HG03108 (cell line): ENCODE results near the gene GPR21.

Experiments
- ATAC-seq: cut with Tn5 transposase; IDR thresholded peaks from one replicate; pipeline ENCODE4 v1.9.1; 2021; ENCODE audit warnings: moderate library complexity; ENCODE audit not compliant: unreplicated experiment

The GPR21 gene, protein sequence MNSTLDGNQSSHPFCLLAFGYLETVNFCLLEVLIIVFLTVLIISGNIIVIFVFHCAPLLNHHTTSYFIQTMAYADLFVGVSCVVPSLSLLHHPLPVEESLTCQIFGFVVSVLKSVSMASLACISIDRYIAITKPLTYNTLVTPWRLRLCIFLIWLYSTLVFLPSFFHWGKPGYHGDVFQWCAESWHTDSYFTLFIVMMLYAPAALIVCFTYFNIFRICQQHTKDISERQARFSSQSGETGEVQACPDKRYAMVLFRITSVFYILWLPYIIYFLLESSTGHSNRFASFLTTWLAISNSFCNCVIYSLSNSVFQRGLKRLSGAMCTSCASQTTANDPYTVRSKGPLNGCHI

DNA sequence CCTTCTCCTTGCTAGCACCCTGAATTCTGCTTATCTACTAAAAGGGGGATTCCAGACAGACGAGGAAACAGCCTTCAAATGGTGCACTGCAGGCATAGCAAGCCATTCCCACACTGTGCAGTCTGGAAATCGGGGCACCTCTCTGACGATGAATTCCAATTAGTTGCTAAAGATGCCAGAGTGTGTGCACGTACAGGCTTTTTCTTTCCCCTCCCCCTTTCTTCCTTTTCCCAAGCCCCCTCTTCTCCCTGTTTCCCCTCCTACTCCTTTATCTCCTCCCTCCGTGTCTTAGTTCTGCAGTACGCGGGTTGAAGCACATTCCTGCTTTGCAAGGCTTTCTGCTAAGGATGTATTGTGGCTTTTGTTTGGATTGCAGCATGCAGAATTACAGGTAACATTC lies at the start of gene GPR21:
GPR21 (plus strand) TSS at position 316 of the 400 bp plus-strand sequence. CDS start 900 bp downstream, outside the sequence.
- ATAC-seq, result no peak

DNA sequence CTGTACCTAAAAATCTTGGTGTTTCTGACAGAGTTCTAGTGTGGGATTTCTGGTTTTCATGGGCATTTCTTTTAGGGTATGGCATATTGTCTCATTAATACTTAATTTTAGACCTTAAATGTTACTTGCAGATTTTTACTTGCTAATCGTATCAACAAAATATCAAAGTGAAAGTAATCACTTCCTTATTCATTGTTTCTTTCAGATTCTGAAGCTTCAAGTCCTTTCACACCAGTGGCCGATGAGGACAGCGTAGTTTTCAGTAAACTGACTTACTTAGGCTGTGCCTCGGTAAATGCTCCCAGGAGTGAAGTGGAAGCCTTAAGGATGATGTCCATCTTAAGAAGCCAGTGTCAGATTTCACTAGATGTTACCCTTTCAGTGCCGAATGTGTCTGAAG lies 47.5 kb upstream of the GPR21 start:
- no peak for ATAC-seq

DNA sequence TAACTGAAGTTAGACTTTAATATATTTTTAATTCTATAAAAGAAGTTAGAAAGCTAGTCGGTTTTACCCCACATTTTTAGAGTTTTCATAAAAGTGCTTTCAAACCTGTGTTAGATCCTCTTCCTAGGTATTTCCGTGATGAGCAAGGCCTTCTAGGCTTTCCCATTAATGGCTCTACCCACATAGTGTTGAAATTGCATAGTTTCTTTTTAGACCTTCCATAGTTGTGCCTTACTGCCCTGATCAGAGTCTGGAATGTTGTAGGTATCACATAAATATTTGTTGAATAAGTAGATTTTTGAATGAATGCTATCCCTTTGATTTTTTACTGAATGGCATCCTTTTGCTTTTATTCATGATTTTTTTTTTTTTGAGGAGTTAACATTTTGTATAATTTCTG lies 45.3 kb upstream of the GPR21 start:
- ATAC-seq, result no peak

DNA sequence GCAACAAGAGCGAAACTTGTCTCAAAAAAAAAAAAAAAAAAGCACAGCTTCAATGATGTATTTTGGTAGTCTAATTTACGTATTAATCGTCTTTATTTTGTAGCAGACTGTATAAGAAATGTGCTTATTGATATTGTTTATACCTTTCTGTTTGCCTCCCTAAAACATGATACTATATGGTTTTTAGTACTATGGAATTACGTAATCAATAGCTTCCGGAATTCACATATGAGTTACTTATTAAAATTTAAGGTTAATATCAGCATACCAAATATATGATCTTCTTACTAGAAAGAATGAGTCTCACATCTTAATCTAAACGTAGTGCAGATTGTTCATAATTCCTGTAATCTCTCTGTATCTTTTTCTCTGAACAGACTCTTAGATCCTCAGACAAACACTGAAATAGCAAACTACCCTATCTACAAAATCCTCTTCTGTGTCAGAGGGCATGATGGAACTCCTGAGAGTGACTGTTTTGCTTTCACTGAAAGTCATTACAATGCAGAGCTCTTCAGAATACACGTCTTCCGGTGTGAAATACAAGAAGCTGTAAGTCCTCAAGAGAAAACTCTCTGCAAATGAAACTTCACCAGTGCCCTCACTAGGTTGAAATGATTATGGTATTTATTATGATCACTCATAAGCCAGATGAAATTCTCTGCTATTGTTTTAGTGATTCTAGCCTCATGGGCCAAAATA lies 44.4 kb upstream of the GPR21 start:
- peak; percentile 79 for ATAC-seq

DNA sequence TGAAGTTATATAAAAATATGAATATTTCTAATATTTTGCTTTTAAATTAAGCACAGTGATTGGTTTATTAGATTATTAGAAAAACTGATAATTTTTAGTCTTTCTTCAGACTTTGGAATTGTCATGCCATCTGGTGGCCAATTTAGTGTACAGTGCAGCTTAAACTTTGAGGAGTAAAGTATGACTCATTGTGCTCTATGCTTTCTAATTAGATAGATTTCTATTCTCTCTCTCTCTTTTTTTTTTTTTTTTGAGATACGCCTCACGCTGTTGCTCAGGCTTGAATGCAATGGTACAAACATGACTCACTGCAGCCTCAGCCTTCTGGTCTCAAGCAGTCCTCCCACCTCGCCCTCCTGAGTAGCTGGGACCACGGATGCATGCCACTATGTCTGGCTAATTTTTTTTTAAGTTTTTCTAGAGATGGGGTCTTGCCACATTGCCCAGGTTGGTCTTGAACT lies 42.1 kb upstream of the GPR21 start:
- ATAC-seq, result no peak

DNA sequence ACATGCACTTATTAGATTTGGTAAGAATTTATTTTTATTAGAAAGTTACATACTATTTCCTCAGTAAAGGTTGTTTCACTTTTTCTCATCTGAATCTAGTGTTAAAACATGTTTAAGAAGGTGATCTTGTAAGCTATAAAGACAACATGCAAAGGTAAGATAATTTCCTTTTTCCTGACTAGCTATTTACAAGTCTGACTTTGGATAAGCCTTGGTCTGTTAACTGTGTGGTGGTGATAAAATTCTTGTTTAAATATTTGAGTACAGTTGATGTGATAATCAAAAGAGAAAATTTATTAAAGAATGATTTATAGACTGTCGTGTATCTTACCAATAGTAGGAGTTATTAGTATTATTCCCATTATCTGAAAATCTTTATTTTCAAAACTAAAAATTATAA lies 36.9 kb upstream of the GPR21 start:
- no peak for ATAC-seq

DNA sequence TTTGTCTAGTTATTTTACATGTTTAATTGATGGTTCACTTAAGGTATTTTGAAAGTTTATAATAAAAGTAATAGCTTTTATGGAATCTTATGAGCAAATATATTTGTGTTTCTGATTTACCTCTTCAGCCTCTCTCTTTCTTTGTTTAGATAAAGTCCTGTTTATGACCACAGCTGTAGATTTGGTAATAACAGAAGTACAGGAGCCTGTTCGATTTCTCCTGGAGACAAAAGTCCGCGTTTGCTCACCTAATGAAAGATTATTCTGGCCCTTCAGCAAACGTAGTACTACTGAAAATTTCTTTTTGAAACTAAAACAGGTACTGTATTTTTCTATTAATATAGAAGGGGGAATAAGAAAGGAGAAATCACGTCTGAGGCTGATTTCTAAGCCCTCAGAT lies 35.0 kb upstream of the GPR21 start:
- no peak for ATAC-seq

DNA sequence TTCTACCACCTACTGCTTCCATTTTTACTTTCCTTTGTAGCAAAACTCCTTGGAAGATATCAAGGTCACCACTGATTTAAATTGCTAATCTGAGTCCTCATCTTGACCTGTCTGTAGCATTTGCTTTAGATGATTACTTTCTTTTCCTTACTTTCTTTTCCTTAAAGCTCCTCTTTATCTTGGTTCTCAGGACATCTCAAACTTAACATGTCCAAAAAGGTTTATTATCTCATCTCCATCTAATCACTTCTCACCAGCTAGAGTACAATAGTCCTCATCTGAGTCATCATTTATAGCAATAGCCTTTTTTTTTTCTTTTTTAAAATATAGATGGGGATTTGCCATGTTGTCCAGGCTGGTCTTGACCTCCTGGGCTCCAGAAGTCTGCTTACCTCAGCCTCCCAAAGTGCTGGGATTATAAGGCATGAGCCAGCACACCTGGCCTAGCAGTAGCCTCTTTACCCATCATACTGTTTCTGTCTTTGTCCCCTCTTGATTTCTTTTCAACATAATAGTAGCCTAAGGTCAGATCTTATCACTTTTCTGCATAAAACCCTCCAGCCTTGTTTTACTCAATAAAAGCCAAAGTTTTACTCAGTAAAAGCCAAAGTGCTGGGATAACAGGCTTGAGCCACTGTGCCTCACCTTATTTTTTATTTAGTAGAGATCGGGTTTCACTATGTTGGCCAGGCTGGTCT lies 32.9 kb upstream of the GPR21 start:
- ATAC-seq, result no peak

DNA sequence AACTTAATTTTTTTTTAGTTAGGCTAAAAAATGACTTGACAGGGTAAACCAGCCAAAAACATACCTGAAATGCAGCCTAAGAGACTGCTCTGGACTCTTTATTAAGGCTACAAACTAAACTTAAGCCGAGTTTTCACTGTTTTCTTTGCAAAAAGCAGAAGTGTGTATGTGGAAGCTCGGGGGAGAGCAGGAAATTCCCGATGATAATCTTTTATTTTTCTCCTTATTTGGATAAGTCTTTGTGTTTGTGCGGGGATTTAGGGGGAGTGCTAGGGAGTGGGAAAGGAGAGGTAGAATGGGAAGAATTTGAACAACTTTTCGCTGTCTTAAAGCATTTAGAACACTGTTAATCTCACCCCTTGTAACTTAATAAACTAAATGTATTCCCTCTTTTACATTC lies 30.7 kb upstream of the GPR21 start:
- no peak for ATAC-seq

DNA sequence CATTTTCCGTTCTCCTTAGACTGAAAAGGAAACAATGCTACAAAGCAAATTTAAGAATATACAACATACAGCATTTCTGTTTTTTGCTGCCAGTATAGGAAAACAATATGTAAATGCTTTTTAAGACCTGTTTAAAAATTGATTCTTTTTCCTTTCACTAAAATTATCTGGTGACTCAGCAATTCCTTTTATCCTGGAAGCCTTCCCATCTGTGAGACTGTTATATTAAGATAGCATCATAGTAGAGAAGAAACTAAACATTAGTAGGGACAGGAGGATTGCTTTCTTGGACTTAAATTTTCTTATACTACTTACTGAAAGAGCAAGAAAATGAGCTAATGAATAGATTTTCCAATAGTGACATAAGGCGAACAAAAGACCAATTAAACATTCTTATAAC lies 30.0 kb upstream of the GPR21 start:
- no peak for ATAC-seq

DNA sequence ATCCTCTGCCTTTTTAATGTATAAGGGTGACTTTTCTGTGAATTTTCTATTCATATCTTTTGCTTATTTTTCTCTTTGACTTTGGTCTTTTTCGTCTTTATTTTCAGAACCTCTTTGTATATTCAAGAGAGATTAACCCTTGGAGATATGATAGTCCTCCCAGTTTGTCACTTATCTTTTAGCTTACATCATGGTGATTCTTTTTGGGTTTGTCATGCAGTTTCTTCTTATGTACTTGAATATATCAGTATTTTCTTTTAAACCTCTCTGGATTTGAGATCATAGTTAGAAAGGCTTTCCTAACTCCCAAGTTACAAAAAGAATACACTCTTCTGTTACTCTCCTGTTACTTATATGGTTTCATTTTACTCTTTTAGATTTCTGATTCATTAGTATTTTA lies 27.5 kb upstream of the GPR21 start:
- no peak for ATAC-seq

DNA sequence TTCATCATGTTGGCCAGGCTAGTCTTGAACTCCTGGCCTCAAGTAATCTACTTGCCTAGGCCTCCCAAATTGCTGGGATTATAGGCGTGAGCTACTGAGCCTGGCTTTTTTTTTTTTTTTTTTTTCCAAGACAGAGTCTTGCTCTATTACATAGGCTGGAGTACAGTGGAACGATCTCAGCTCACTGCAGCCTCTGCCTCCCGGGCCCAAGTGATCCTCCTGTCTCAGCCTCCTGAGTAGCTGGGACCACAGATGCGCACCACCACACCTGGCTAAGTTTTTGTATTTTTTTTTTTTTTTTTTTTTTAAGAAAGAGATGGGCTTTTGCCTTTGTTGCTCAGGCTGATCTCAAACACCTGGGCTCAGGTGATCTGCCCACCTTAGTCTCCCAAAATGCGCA lies 26.2 kb upstream of the GPR21 start:
- ATAC-seq, result no peak

DNA sequence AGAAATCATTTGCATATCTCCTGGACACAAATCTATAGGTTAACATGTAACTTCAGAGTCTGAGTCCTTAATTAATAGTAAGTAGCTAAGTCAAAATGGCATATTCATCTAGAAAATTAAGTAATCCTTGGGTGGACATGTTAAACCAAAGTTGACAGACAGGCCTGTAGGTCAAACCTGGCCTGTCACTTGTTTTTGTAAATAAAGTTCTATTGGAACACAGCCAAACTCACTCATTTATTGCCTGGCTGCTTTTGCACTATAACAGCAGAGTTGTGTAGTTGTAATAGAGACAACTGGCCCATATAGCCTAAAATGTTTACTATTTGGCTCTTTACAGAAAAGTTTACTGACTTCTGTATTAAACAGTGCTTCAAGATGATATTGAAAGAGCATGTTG lies 24.6 kb upstream of the GPR21 start:
- no peak for ATAC-seq

DNA sequence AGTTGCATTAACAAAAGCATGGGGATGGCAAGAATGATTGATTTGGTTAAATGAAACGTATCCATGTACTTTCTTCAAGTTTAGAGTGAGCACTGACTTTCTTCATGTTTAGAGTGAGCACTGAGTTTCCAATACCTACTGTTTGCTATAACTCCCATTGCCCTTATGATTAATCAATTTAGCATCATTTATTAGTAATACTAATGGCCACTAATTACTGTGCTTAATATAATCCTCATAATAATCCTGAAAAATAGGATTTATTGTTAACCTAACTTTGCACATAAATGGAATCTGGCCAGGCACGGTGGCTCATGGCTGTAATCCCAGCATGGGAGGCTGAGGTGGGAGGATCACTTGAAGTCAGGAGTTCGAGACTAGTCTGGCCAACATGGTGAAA lies 22.1 kb upstream of the GPR21 start:
- no peak for ATAC-seq

DNA sequence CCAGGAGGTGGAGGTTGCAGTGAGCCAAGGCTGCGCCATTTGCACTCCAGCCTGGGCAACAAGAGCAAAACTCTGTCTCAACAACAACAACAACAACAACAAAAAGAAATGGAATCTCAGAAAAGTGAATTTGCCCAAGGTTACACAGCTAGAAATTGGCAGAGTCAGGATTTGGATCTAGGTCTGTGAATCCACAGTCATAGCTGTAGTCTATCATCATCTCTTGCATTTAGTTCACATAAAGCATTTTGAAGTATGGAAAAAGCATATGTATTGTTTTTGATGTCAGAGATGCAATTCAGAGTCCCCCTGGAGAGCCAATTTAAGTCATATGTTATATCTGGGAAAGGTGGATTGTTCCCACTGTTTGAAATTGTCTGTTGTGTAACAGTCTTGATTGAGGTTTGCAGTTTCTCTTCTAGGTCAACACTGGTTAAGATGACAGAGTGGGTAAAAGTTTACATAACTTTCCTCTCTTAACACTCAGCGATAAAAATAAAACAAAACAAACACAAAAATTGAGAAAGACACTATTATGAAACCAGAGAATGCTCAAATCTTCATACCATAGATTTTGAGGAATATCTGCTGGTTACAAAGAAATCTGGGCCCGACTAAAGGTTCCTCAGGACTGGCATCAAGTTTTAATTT lies 21.5 kb upstream of the GPR21 start:
- no peak for ATAC-seq

DNA sequence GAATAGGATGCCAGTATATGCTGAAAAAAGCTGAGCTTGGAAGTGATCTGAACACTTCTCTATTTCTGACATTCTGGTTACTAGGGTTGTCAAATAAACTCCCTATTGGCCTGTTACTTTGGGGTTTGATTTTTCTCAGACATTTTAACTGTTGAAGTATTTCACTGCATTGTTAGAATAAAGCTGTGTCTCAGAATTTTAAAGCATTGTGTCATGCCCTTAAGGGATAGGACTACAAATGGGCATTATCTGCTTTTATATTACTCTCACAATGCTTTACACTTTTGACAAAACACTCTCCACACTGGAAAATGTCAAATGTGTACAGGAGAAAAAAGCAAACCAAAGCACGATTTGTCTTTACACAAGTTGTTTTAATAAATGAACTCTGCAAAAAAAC lies 16.8 kb upstream of the GPR21 start:
- no peak for ATAC-seq

DNA sequence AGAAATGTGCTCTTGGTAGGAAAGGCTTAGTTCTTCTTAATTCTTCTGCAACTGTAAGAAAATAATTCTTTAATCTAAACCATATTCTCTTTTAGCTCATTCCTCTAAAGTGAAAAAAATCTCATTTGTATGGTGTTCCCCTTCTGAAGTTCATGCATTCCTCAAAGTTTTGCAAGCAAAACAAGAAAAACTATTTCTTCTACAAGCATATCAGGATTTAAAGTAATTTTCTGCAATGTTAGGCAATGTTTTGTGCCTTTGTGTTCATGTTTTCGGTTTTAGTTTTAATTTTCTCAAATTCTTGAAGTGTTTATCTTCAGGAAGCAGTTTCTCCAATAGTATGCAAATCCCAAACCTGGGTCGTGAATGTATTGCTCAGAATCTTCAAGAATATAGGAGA lies 12.7 kb upstream of the GPR21 start:
- ATAC-seq, result no peak

DNA sequence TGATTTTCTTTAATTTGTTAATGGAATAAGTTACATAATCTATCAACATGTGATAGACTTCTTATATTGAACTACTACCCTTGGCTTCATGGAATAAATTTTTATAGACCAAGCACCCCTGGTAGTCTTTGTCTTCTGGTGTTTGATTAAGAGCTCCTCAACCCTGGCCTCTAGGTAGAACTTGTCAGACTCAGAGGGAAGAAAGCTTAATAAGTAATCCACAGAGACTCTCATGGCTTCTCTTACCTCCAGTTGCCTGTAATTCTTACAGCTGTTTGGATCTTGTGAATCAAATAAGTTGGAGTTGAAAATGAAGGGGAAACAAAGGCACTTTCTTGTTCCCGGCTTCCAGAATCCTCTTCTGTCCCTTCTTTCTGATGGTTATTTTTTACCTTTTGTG lies 7.0 kb upstream of the GPR21 start:
- ATAC-seq, result no peak

DNA sequence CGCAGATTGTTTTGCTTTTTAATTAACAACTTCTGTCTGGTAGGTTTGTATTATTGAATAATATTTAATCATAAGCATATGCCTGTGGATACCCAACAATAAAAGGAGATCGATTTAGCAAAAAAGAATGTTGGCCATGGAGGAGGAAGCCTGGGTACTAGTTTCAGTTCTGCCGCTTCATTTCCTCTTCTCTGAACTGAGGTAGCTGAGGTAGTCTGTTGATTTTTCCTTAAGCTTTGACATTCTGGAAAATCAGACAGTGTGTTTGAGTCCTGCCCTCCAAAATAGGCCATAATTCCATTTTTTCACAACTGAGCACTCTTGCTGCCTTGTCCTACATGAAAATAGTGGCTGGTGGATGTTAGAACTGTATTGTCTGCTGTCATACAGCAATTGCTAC lies 6.0 kb upstream of the GPR21 start:
- no peak for ATAC-seq

DNA sequence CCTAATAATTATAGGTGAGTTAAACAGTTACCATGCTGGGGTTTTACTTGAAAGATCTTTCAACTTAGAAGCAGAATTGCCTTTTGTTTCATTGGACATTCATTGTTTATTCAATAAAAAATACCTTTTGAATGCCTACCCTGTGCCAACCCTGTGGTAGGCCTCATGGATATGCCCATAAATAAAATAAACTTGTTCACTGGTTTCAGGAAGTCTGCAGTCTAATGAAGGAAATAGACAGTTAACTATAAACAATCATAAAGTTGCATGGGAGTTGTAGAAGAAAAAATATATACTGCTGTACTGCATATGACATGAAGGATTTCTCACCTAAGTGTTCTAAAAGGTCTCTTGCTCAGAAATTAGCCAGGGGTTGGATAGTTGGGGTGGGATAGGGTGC lies 5.3 kb upstream of the GPR21 start:
- ATAC-seq, result no peak

DNA sequence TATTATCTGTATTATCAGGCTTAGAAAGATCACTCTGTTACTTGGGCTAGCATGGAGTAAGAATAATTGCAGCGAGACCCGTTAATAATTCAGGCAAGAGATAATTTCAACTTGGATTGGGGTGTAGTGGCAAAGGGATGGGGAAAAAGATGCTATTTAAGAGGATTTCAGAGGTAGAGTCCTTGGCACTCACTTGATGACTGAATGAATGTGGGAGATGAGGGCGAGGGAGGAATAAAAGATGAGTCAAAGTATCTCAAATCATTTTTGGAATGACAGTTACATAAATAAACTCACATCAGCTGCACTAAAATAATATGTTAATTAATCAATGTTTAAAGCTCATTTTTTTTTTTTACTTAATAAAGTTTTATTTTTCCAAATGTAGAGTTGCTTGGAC lies 4.5 kb upstream of the GPR21 start:
- ATAC-seq, result no peak

DNA sequence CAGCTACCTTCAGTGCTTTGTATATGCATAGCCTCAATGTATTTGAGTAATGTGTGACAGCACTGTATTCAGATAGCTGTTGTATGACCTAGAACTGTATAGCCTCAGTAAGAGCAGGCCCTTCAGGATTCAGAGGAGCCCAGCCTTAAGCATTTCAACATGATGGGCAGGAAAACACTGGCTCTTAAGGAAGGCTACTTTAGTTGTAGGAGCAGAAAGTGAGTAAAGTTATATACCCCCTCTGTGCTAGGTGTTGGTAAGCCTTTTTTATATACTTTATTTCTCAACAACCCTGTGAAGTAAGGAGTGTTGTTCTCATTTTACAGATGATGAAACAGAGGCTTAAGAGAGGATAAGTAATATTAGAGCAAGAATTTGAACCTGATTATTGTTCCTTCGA lies 1.5 kb upstream of the GPR21 start:
- ATAC-seq, result no peak
